Left ventricle myocardium superior (tissue), 1 donor: ENCODE data around the gene GALNT9. TPM values are rescaled to one million over a fixed set of nuclear protein-coding genes. Genes with fewer than 3 reads are reported as not detected.
A peak's percentile ranks its signal among the peaks of the same experiment; 100 is the strongest.
"Not testable (repeated sequence)": the region's sequence is repeated elsewhere in the genome, so short reads cannot be mapped to it uniquely, and the experiment has no call there.

Experiments
- ATAC-seq: fragments of 200-7000 bp; cut with Tn5 transposase; one replicate; pipeline ENCODE4 v1.9.1; 2020; ENCODE audit warnings: mild to moderate bottlenecking, moderate library complexity
- DNase-seq: peaks from one replicate; pipeline ENCODE4 v3.0.0-alpha.2; 2020
- intact Hi-C: fragments of 100-400 bp; cut with micrococcal nuclease; formaldehyde crosslinking; loops from one replicate; pipeline ENCODE4 v1.11.0; 2022
- long read RNA-seq: library from polyadenylated mRNA; unstranded; transcript quantifications from one replicate; pipeline ENCODE4 v2.0.0, GENCODE V29; 2021
- total RNA-seq: library from RNA; stranded (reverse); fragmentation: NEBNext Ultra II Directional; extraction: Animal tissue kit (Norgen Biotek cat#: 25700); gene quantifications from one replicate; pipeline ENCODE4 v1.2.1, GENCODE V29; 2021
- donor health status: DM: no; HTN: yes; CAD: no; lungs with severe emphysema.

GALNT9 gene
- 1.6 TPM for total RNA-seq
- long read RNA-seq, partial matches to known transcripts = 1 of 2 reads
- long read RNA-seq, other reads (novel, unspliced or antisense) = 1 of 2 reads

- no peak for DNase-seq
- peak; percentile 23 for ATAC-seq
- intact Hi-C loops = no loop called here
These were observed at the start of gene GALNT9 for GRCh38 chr12:132329036-132329719. Gene GALNT9, minus strand, starts transcription at chr12:132329589. Its CDS starts 386 bp downstream, at chr12:132329203.

GRCh38 chr12:132379057-132379456, 49.7 kb upstream of the GALNT9 start:
- DNase-seq, intact Hi-C loops, ATAC-seq: not testable (repeated sequence)

- DNase-seq (no peak), ATAC-seq (no peak)
- intact Hi-C loops = no loop called here
These were observed 47.8 kb upstream of the GALNT9 start for GRCh38 chr12:132377147-132377546.

GRCh38 chr12:132376464-132376830, 47.1 kb upstream of the GALNT9 start:
- ATAC-seq = no peak
- intact Hi-C loops = no loop called here
- DNase-seq = no peak

- DNase-seq (no peak), ATAC-seq (no peak)
- intact Hi-C loops = no loop called here
These were observed 46.5 kb upstream of the GALNT9 start for GRCh38 chr12:132375747-132376463.

GRCh38 chr12:132374612-132375445, 45.4 kb upstream of the GALNT9 start:
- intact Hi-C loops = no loop called here
- DNase-seq (no peak), ATAC-seq (no peak)

- intact Hi-C loops = no loop called here
- ATAC-seq (no peak), DNase-seq (no peak)
These were observed 44.7 kb upstream of the GALNT9 start for GRCh38 chr12:132373901-132374611.

- DNase-seq = no peak
- intact Hi-C loops = no loop called here
These were observed 38.5 kb upstream of the GALNT9 start for GRCh38 chr12:132367852-132368251.

GRCh38 chr12:132367071-132367851, 37.9 kb upstream of the GALNT9 start:
- ATAC-seq (no peak), DNase-seq (no peak)
- intact Hi-C loops = no loop called here

More at GRCh38 chr12:132367852-132368251, 38.5 kb upstream of the GALNT9 start:
- ATAC-seq = no peak

- DNase-seq = no peak
- ATAC-seq = no peak
- intact Hi-C loops = no loop called here
These were observed 37.0 kb upstream of the GALNT9 start for GRCh38 chr12:132366341-132366861.

GRCh38 chr12:132365226-132365625, 35.8 kb upstream of the GALNT9 start:
- intact Hi-C loops = no loop called here
- no peak for DNase-seq
- ATAC-seq = no peak

- DNase-seq (no peak), ATAC-seq (no peak)
- intact Hi-C loops = no loop called here
These were observed 35.0 kb upstream of the GALNT9 start for GRCh38 chr12:132364348-132364902.

- no peak for DNase-seq
- intact Hi-C loops = no loop called here
- no peak for ATAC-seq
These were observed 34.4 kb upstream of the GALNT9 start for GRCh38 chr12:132363661-132364347.

GRCh38 chr12:132362996-132363660, 33.7 kb upstream of the GALNT9 start:
- no peak for ATAC-seq
- intact Hi-C loops = no loop called here
- no peak for DNase-seq

- intact Hi-C loops = no loop called here
- ATAC-seq (no peak), DNase-seq (no peak)
These were observed 31.8 kb upstream of the GALNT9 start for GRCh38 chr12:132360906-132361777.

- intact Hi-C loops = no loop called here
- no peak for DNase-seq
- no peak for ATAC-seq
These were observed 31.0 kb upstream of the GALNT9 start for GRCh38 chr12:132360410-132360809.
